PC-3 (cell line): ENCODE results near the gene CETN1. TPM values are rescaled to one million over a fixed set of nuclear protein-coding genes. Genes with fewer than 3 reads are reported as not detected.
A peak's percentile ranks its signal among the peaks of the same experiment; 100 is the strongest.

Experiments
- ATAC-seq: fragments of 200-7000 bp; cut with Tn5 transposase; 2 replicates; pipeline ENCODE4 v1.9.1; 2020; ENCODE audit warnings: mild to moderate bottlenecking, moderate library complexity
- BruUV-seq: library from RNA; stranded (reverse); fragments of 400-500 nt; replicated peaks from 2 replicates; lab custom pipeline; 2021; lab: Mats Ljungman, UMichigan
- CTCF ChIA-PET: fragments of 300-600 bp; sonication (Branson Sonifier 250); formaldehyde crosslinking; loops from one replicate; lab custom pipeline; 2022; ENCODE audit warnings: antibody characterized with exemption; lab: Charles Lee
- POLR2A ChIA-PET: fragments of 300-600 bp; sonication (Branson Sonifier 250); formaldehyde crosslinking; loops from one replicate; lab custom pipeline; 2022; ENCODE audit warnings: antibody characterized with exemption; ENCODE audit not compliant: unreplicated experiment; lab: Charles Lee
- DNase-seq: peaks from one replicate; pipeline ENCODE4 v3.0.0-alpha.2; 2015
- H2AFZ ChIP-seq: fragments of 300-600 bp; sonication (generic); 2 replicates; pipeline ENCODE4 v1.6.0; 2016; ENCODE audit warnings: antibody characterized with exemption, low read length
- H3F3A ChIP-seq: fragments of 300-600 bp; sonication (generic); one replicate; pipeline ENCODE4 v1.6.0; 2017; ENCODE audit warnings: antibody characterized with exemption, low read length, control low read depth, mild to moderate bottlenecking; ENCODE audit not compliant: unreplicated experiment
- H3K27ac ChIP-seq: fragments of 300-600 bp; sonication (generic); 2 replicates; pipeline ENCODE4 v1.5.1; 2016; ENCODE audit warnings: mild to moderate bottlenecking, low read length
- H3K27me3 ChIP-seq: fragments of 300-600 bp; sonication (generic); 2 replicates; pipeline ENCODE4 v1.6.1; 2016; ENCODE audit warnings: low read length, mixed read lengths
- H3K36me3 ChIP-seq: fragments of 300-600 bp; sonication (generic); 2 replicates; pipeline ENCODE4 v1.6.1; 2016; ENCODE audit warnings: low read depth, mixed run types, low read length, mixed read lengths
- H3K4me1 ChIP-seq: fragments of 300-600 bp; sonication (generic); 2 replicates; pipeline ENCODE4 v1.5.1; 2016; ENCODE audit warnings: low read length; ENCODE audit not compliant: insufficient read depth
- H3K4me2 ChIP-seq: fragments of 300-600 bp; sonication (generic); 2 replicates; pipeline ENCODE4 v1.6.0; 2016; ENCODE audit warnings: low read length
- H3K4me3 ChIP-seq: fragments of 300-600 bp; sonication (generic); 2 replicates; pipeline ENCODE4 v1.5.1; 2016; ENCODE audit warnings: mild to moderate bottlenecking, low read length, mixed read lengths
- H3K79me2 ChIP-seq: fragments of 300-600 bp; sonication (generic); 2 replicates; pipeline ENCODE4 v1.6.1; 2017; ENCODE audit warnings: low read length, mixed read lengths
- H3K9ac ChIP-seq: fragments of 300-600 bp; sonication (generic); 2 replicates; pipeline ENCODE4 v1.6.0; 2016; ENCODE audit warnings: mild to moderate bottlenecking, low read length
- H3K9me2 ChIP-seq: fragments of 300-600 bp; sonication (generic); replicated peaks from 2 replicates; pipeline ENCODE4 v1.6.1; 2016; ENCODE audit warnings: mixed run types, low read length, mixed read lengths
- H3K9me3 ChIP-seq: fragments of 300-600 bp; sonication (generic); 2 replicates; pipeline ENCODE4 v1.6.1; 2016; ENCODE audit warnings: low read length, mixed read lengths
- H4K20me1 ChIP-seq: fragments of 300-600 bp; sonication (generic); 2 replicates; pipeline ENCODE4 v1.6.1; 2016; ENCODE audit warnings: low read length, mixed read lengths
- EZH2 ChIP-seq: fragments of 300-600 bp; sonication (generic); IDR thresholded peaks from one replicate; pipeline ENCODE4 v1.6.1; 2017; ENCODE audit warnings: antibody characterized with exemption, mild to moderate bottlenecking, low read length; ENCODE audit not compliant: unreplicated experiment
- EZH2phosphoT487 ChIP-seq: fragments of 300-600 bp; sonication (generic); IDR thresholded peaks from 2 replicates; pipeline ENCODE4 v1.6.1; 2018; ENCODE audit warnings: mild to moderate bottlenecking, antibody characterized with exemption, low read length, borderline replicate concordance
- intact Hi-C: fragments of 100-400 bp; cut with micrococcal nuclease; formaldehyde crosslinking; loops from 2 replicates; pipeline ENCODE4 v1.9.0; 2023
- total RNA-seq: library from RNA; depleted of rRNA; stranded (reverse); fragments of >200 nt; gene quantifications from 2 replicates; pipeline ENCODE4 v1.2.3, GENCODE V29; 2014
- TF ChIP-seq, protein P1 (sequence below): fragments of 300-600 bp; sonication (generic); conservative IDR thresholded peaks from 2 replicates; pipeline ENCODE4 v1.5.1; 2017; ENCODE audit warnings: antibody characterized with exemption, low read depth, mild to moderate bottlenecking, low read length

The CETN1 gene
- total RNA-seq, 1 experiment from 2014 or later, result not detected

DNA sequence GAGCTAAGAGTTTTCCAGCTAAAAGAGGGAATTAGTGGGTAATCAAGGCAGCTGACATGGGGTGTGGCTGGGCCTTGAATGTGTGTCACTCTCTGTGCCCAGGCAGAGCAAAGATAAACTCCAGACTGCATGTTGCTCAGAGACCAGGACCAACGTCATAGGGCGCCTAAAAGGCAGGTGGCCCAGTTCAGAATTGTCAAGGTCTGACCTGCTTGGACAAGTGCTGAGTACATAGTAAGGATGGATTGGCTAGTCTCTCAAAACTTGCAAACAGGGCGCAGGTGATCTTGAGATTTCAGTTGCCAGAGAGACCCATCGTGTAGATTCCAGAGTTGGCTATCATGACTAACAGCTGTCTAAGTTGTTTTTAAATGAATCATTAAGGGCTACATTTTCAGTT is 35.6 kb downstream of the CETN1 start:
- peaks cover 49% of the 10 kb centered on the region for H3K27me3 ChIP-seq

GRCh38 chr18:616380-616995 is 36.3 kb downstream of the CETN1 start:
- H3K9ac ChIP-seq, result no peak overlapping the region
- H3K9me2 ChIP-seq, result no peaks in the 10 kb centered on the region
- no peaks in the 10 kb centered on the region for H3K36me3 ChIP-seq
- TF ChIP-seq, protein P1, sequence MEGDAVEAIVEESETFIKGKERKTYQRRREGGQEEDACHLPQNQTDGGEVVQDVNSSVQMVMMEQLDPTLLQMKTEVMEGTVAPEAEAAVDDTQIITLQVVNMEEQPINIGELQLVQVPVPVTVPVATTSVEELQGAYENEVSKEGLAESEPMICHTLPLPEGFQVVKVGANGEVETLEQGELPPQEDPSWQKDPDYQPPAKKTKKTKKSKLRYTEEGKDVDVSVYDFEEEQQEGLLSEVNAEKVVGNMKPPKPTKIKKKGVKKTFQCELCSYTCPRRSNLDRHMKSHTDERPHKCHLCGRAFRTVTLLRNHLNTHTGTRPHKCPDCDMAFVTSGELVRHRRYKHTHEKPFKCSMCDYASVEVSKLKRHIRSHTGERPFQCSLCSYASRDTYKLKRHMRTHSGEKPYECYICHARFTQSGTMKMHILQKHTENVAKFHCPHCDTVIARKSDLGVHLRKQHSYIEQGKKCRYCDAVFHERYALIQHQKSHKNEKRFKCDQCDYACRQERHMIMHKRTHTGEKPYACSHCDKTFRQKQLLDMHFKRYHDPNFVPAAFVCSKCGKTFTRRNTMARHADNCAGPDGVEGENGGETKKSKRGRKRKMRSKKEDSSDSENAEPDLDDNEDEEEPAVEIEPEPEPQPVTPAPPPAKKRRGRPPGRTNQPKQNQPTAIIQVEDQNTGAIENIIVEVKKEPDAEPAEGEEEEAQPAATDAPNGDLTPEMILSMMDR, result peak; percentile 79
- no peak for TF ChIP-seq EZH2
- peaks cover 52% of the 10 kb centered on the region for H3K27me3 ChIP-seq
- no peak overlapping the region for H3K27ac ChIP-seq
- H3K79me2 ChIP-seq, result no peaks in the 10 kb centered on the region
- H3K4me1 ChIP-seq, result no peaks in the 10 kb centered on the region
- H3F3A ChIP-seq, result no peaks in the 10 kb centered on the region
- ChIA-PET CTCF (no interaction called here), POLR2A (interaction anchor here (0.6 to 0.8 kb wide), 2 partner anchors 99 to 218 kb away, joined by 3 to 6 read pairs; no protein-coding TSS in a partner anchor)
- ATAC-seq, result peak; percentile 84
- no peak overlapping the region for H3K4me3 ChIP-seq
- no peaks in the 10 kb centered on the region for H4K20me1 ChIP-seq
- no peaks in the 10 kb centered on the region for H3K9me3 ChIP-seq
- BruUV-seq, result no TSS peak
- H2AFZ ChIP-seq, result no peak overlapping the region
- no peak overlapping the region for H3K4me2 ChIP-seq
- peak; percentile 65 for DNase-seq
- intact Hi-C loops, result loop anchor here (1.0 to 10.0 kb wide), 4 partner anchors 19 to 330 kb away; no protein-coding TSS in a partner anchor

More for the DNA sequence above, 35.6 kb downstream of the CETN1 start:
- ATAC-seq (peak; percentile 27; the same call in 1 of the 2 replicates), DNase-seq (no peak)
- Histone ChIP-seq H3K79me2 (no peaks in the 10 kb centered on the region), H3F3A (no peaks in the 10 kb centered on the region), H3K4me1 (no peaks in the 10 kb centered on the region), H4K20me1 (no peaks in the 10 kb centered on the region), H3K36me3 (no peaks in the 10 kb centered on the region), H3K9me2 (no peaks in the 10 kb centered on the region), H3K27ac (no peak overlapping the region), H3K4me2 (no peak overlapping the region), H3K4me3 (no peak overlapping the region), H3K9me3 (no peaks in the 10 kb centered on the region), H3K9ac (no peak overlapping the region), H2AFZ (no peak overlapping the region)
- no TSS peak for BruUV-seq
- ChIA-PET POLR2A (interaction anchor here (0.6 to 0.8 kb wide), 2 partner anchors 100 to 219 kb away, joined by 3 to 6 read pairs; no protein-coding TSS in a partner anchor), CTCF (interaction anchor here (0.7 kb wide), 1 partner anchor 8 kb away, joined by 3 read pairs; no protein-coding TSS in a partner anchor)
- TF ChIP-seq, protein P1, result no peak
- TF ChIP-seq EZH2 (no peak), EZH2phosphoT487 (no peak)
- intact Hi-C loops, result loop anchor here (1.0 to 10.0 kb wide), 4 partner anchors 18 to 329 kb away; no protein-coding TSS in a partner anchor

DNA sequence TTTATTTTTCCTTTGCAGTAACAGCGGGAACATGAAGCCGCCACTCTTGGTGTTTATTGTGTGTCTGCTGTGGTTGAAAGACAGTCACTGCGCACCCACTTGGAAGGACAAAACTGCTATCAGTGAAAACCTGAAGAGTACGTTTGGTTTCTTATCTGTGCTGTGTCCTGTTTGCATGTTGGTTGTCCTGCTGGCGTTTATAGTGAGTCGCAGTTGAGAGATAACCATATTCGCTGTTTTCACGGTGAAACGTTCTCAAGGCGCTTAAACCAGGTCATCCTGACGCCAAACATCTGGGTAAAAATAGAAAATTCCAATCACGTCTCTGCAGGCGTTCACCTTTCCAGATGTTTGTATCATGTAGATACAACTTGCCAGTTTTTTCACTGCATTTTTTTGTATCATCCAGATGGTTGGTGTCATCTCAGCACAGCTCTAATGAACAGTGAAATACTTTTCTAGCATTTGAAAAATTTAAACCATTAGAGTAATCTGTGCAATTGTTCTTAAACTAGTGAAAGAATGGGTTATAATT is 37.9 kb downstream of the CETN1 start:
- H3K4me2 ChIP-seq, result no peak overlapping the region
- no peaks in the 10 kb centered on the region for H3K36me3 ChIP-seq
- BruUV-seq, result no TSS peak
- ChIA-PET POLR2A (no interaction called here), CTCF (interaction anchor here (0.7 kb wide), 2 partner anchors 64 to 212 kb away, joined by 3 read pairs; no protein-coding TSS in a partner anchor)
- H3K79me2 ChIP-seq, result no peaks in the 10 kb centered on the region
- intact Hi-C loops, result loop anchor here (5.0 to 10.0 kb wide), 2 partner anchors 121 to 143 kb away; no protein-coding TSS in a partner anchor
- peaks cover 37% of the 10 kb centered on the region; the same call in 1 of the 2 replicates for H3K27me3 ChIP-seq
- no peaks in the 10 kb centered on the region for H3K9me3 ChIP-seq
- no peak overlapping the region for H2AFZ ChIP-seq
- H3K4me1 ChIP-seq, result no peaks in the 10 kb centered on the region
- ATAC-seq, result no peak
- no peaks in the 10 kb centered on the region for H3F3A ChIP-seq
- H4K20me1 ChIP-seq, result no peaks in the 10 kb centered on the region
- H3K9ac ChIP-seq, result no peak overlapping the region
- no peak for DNase-seq
- H3K9me2 ChIP-seq, result no peaks in the 10 kb centered on the region
- H3K27ac ChIP-seq, result no peak overlapping the region
- TF ChIP-seq EZH2, result no peak
- TF ChIP-seq, protein P1, result no peak
- no peak for TF ChIP-seq EZH2phosphoT487
- no peak overlapping the region for H3K4me3 ChIP-seq
